MM.1S (cell line): ENCODE results near the gene EXOSC6.

ENCODE experiments used
- DNase-seq: peaks from one replicate; pipeline ENCODE4 v3.0.0-alpha.2; 2015
- H2AFZ ChIP-seq: fragments of 300-600 bp; sonication (generic); 2 replicates; pipeline ENCODE4 v1.6.0; 2016; ENCODE audit warnings: antibody characterized with exemption, low read length
- H3F3A ChIP-seq: fragments of 300-600 bp; sonication (generic); 2 replicates; pipeline ENCODE4 v1.6.1; 2016; ENCODE audit warnings: mild to moderate bottlenecking, antibody characterized with exemption, low read length, moderate library complexity, mixed read lengths; ENCODE audit not compliant: insufficient read depth
- H3K27ac ChIP-seq: fragments of 300-600 bp; sonication (generic); 2 replicates; pipeline ENCODE4 v1.5.1; 2016; ENCODE audit warnings: mild to moderate bottlenecking, low read length
- H3K27me3 ChIP-seq: fragments of 300-600 bp; sonication (generic); replicated peaks from 2 replicates; pipeline ENCODE4 v1.6.0; 2016; ENCODE audit warnings: low read length; ENCODE audit not compliant: insufficient read depth
- H3K36me3 ChIP-seq: fragments of 300-600 bp; sonication (generic); replicated peaks from 2 replicates; pipeline ENCODE4 v1.6.1; 2016; ENCODE audit warnings: mild to moderate bottlenecking, low read length, mixed read lengths; ENCODE audit not compliant: insufficient read depth
- H3K4me1 ChIP-seq: fragments of 300-600 bp; sonication (generic); 2 replicates; pipeline ENCODE4 v1.6.1; 2016; ENCODE audit warnings: low read length, mixed read lengths
- H3K4me2 ChIP-seq: fragments of 300-600 bp; sonication (generic); 2 replicates; pipeline ENCODE4 v1.6.0; 2016; ENCODE audit warnings: low read depth, low read length
- H3K4me3 ChIP-seq: fragments of 300-600 bp; sonication (generic); 2 replicates; pipeline ENCODE4 v1.5.1; 2016; ENCODE audit warnings: low read length, mixed read lengths
- H3K79me2 ChIP-seq: fragments of 300-600 bp; sonication (generic); 2 replicates; pipeline ENCODE4 v1.6.1; 2016; ENCODE audit warnings: mixed run types, low read length, mixed read lengths
- H3K9ac ChIP-seq: fragments of 300-600 bp; sonication (generic); 2 replicates; pipeline ENCODE4 v1.6.1; 2016; ENCODE audit warnings: low read length, mixed read lengths
- H3K9me2 ChIP-seq: fragments of 300-600 bp; sonication (generic); replicated peaks from 2 replicates; pipeline ENCODE4 v1.6.1; 2016; ENCODE audit warnings: mild to moderate bottlenecking, low read length, mixed read lengths; ENCODE audit not compliant: insufficient read depth
- H3K9me3 ChIP-seq: fragments of 300-600 bp; sonication (generic); replicated peaks from 2 replicates; pipeline ENCODE4 v1.6.1; 2016; ENCODE audit warnings: mild to moderate bottlenecking, low read length, mixed read lengths; ENCODE audit not compliant: insufficient read depth
- H4K20me1 ChIP-seq: fragments of 300-600 bp; sonication (generic); 2 replicates; pipeline ENCODE4 v1.6.1; 2016; ENCODE audit warnings: mild to moderate bottlenecking, low read length, moderate library complexity, mixed read lengths; ENCODE audit not compliant: insufficient read depth
- CTCF ChIP-seq: fragments of 300-600 bp; sonication (generic); IDR thresholded peaks from 2 replicates; pipeline ENCODE4 v1.5.1; 2016; ENCODE audit warnings: antibody characterized with exemption, low read length, mixed read lengths
- EZH2 ChIP-seq: fragments of 300-600 bp; sonication (generic); optimal IDR thresholded peaks from 2 replicates; pipeline ENCODE3; 2017; ENCODE audit warnings: low read depth, mild to moderate bottlenecking, antibody characterized with exemption, low read length, mixed read lengths
- EZH2phosphoT487 ChIP-seq: fragments of 300-600 bp; sonication (generic); IDR thresholded peaks from 2 replicates; pipeline ENCODE4 v1.6.1; 2018; ENCODE audit warnings: antibody characterized with exemption, low read length

Gene EXOSC6

DNA sequence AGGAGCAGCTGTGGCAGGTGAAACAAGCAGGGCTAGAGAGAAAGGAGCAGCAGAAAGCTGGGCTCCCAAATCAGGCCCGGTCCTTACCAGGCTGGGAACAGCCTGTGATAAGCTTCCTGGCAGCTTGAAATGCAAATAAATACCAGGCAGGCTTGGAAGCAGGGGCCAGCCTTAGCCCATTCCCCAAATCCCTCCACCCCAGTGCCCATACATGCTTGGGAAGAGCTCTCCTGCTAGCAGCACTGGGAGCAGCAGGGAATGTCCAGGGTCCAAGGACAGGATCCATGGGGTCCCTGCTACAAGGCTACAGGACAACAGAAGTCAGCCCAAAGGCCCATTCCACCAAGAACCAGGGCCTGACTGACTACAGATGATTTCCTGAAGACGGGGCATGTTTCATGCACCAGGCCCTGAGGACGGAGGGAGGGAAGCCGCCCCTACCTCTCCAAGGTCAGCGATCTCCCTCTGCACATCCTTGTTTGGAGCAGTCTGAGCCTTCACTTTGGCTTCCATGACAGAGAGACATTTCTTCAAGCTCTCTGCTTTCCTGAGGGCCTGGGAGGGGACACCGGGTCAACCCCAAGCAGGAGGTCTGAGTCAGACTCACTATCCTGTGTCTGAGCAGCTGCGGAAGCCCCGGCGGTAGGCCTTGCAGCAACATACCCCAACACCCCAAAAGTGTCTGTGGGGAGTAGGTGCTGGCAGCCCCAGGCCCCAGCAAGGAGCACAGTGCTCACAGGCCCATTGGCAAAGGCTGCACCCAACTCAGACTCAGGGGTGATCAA is 2.6 kb upstream of the EXOSC6 start:
- Histone ChIP-seq H3K27ac (no peak overlapping the region), H3K36me3 (0 out of 2 replicates have a peak, but pooled peaks cover 15% of the 10 kb centered on the region), H3K9me3 (no peaks in the 10 kb centered on the region), H3K9me2 (no peaks in the 10 kb centered on the region), H2AFZ (no peak overlapping the region), H4K20me1 (no peaks in the 10 kb centered on the region; the same call in 1 of the 2 replicates), H3K79me2 (peaks cover 17% of the 10 kb centered on the region), H3F3A (peaks cover 33% of the 10 kb centered on the region), H3K4me2 (no peak overlapping the region), H3K4me1 (no peaks in the 10 kb centered on the region), H3K4me3 (no peak overlapping the region), H3K27me3 (no peaks in the 10 kb centered on the region), H3K9ac (no peak overlapping the region)
- TF ChIP-seq EZH2phosphoT487, result no peak
- TF ChIP-seq CTCF, result no peak; the same call in 1 of the 2 replicates
- no peak for TF ChIP-seq EZH2
- DNase-seq, result no peak

DNA sequence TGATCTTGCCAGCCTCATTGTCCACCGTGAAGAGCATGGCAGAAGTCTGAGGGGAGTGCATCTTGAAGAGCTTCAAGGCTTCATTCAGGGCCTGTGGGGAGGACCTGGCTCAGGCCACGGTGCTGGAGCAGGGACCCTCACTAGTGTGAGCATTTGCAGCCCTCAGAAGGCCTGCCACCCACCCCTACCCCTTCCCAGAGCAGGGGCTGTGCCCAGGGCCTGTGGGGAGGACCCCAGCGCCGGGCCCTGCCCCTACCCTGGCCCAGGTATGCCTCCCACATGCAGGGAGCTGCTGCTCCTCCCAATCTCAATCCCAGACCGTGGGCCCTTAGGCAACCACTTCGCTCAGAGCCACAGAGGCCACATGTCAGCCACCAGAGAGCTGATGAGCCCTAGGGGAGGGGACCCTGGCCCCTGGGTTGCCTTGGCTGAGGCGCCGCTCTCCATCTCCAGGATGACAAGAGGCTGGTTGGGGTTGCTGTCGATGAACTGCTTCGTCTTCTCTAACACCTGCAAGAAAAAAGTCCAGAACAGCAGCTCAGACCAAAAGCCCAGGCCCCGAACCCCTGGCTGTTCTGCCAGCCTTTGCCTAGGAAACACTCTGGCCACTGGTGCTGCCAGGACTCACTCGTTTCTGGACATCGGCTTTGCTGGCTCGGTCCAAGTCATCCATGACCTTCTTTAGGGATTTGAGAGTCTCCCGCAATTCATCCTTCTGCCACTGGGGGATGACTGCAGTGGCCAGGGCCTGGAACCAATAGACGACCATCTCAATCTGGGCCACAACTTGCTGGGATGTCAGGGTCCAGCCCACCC is 1.8 kb upstream of the EXOSC6 start:
- Histone ChIP-seq H3F3A (peaks cover 33% of the 10 kb centered on the region), H3K79me2 (peaks cover 22% of the 10 kb centered on the region), H3K4me3 (no peak overlapping the region), H3K9me2 (no peaks in the 10 kb centered on the region), H4K20me1 (no peaks in the 10 kb centered on the region; the same call in 1 of the 2 replicates), H3K27ac (no peak overlapping the region), H3K4me2 (no peak overlapping the region), H3K27me3 (no peaks in the 10 kb centered on the region), H3K36me3 (0 out of 2 replicates have a peak, but pooled peaks cover 15% of the 10 kb centered on the region), H3K9me3 (no peaks in the 10 kb centered on the region), H2AFZ (no peak overlapping the region), H3K9ac (no peak overlapping the region), H3K4me1 (no peaks in the 10 kb centered on the region)
- TF ChIP-seq CTCF (peak; percentile 54), EZH2 (no peak), EZH2phosphoT487 (no peak)
- peak; percentile 33 for DNase-seq

- Histone ChIP-seq H3K27me3 (no peaks in the 10 kb centered on the region), H3F3A (peaks cover 33% of the 10 kb centered on the region), H3K9ac (no peak overlapping the region), H3K79me2 (peaks cover 28% of the 10 kb centered on the region), H3K4me2 (no peak overlapping the region), H3K36me3 (0 out of 2 replicates have a peak, but pooled peaks cover 9% of the 10 kb centered on the region), H3K4me3 (no peak overlapping the region), H3K27ac (no peak overlapping the region), H2AFZ (no peak overlapping the region), H3K9me3 (no peaks in the 10 kb centered on the region), H3K4me1 (no peaks in the 10 kb centered on the region), H3K9me2 (no peaks in the 10 kb centered on the region), H4K20me1 (no peaks in the 10 kb centered on the region; the same call in 1 of the 2 replicates)
- no peak for TF ChIP-seq EZH2phosphoT487
- TF ChIP-seq CTCF, result peak; percentile 43
- no peak for TF ChIP-seq EZH2
- no peak for DNase-seq
These were observed 732 bp upstream of the EXOSC6 start for GRCh38 chr16:70252355-70252988.
